Measurements from ENCODE around the gene NUP188.
"Not testable (repeated sequence)": the region's sequence is repeated elsewhere in the genome, so short reads cannot be mapped to it uniquely, and the experiment has no call there.

Gene NUP188

GRCh38 chr9:128917151-128917849, 30.2 kb upstream of the NUP188 start:
- no peak for DNase-seq

- DNase-seq = no peak
Measured at GRCh38 chr9:128918921-128919320, 28.6 kb upstream of the NUP188 start.

- no peak for DNase-seq
Measured at GRCh38 chr9:128919402-128920089, 28.0 kb upstream of the NUP188 start.

GRCh38 chr9:128920381-128921058, 27.0 kb upstream of the NUP188 start, which contains the start of gene PHYHD1:
PHYHD1 (plus strand) TSS chr9:128920982; CDS start chr9:128922324, 1,342 bp downstream.
- no peak for DNase-seq

- DNase-seq = no peak
Measured at GRCh38 chr9:128921881-128922763, 25.4 kb upstream of the NUP188 start.

GRCh38 chr9:128923493-128923883, 24.0 kb upstream of the NUP188 start:
- DNase-seq = no peak

- peak; percentile 46 for DNase-seq
Measured at GRCh38 chr9:128927731-128928411, 19.6 kb upstream of the NUP188 start.

- DNase-seq = no peak
Measured at GRCh38 chr9:128928624-128929023, 18.9 kb upstream of the NUP188 start.

GRCh38 chr9:128929560-128929959, 17.9 kb upstream of the NUP188 start:
- DNase-seq = no peak

GRCh38 chr9:128933731-128934130, 13.8 kb upstream of the NUP188 start:
- DNase-seq = no peak

GRCh38 chr9:128936171-128936865, 11.2 kb upstream of the NUP188 start:
- DNase-seq = no peak

GRCh38 chr9:128937310-128938165, 10.0 kb upstream of the NUP188 start:
- DNase-seq = no peak

- DNase-seq = no peak
Measured at GRCh38 chr9:128940271-128940921, 7.1 kb upstream of the NUP188 start.

GRCh38 chr9:128940946-128941755, 6.3 kb upstream of the NUP188 start:
- no peak for DNase-seq

GRCh38 chr9:128943832-128944620, 3.5 kb upstream of the NUP188 start:
- no peak for DNase-seq

GRCh38 chr9:128944966-128945365, 2.5 kb upstream of the NUP188 start:
- DNase-seq = not testable (repeated sequence)

- DNase-seq = no peak
Measured at GRCh38 chr9:128945798-128946501, 1.5 kb upstream of the NUP188 start.
